ENCODE measurements around the gene RSPH3.
"Not testable (repeated sequence)": the region's sequence is repeated elsewhere in the genome, so short reads cannot be mapped to it uniquely, and the experiment has no call there.

RSPH3 gene

DNA sequence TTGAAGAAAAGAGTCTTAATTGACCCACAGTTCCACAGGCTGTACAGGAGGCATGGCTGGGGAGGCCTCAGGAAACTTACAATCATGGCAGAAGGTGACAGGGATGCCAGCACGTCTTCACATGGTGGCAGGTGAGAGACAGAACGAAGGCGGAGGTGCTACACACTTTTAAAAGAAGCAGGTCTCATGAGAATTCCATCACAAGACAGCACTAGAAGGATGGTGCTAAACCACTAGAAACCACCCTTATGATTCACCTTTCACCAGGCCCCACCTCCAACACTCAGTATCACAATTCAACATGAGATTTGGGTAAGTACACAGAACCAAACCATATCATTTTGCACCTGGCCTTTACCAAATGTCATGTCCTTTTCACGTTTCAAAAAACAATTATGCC, 23.9 kb upstream of the RSPH3 start:
- DNase-seq: no peak

DNA sequence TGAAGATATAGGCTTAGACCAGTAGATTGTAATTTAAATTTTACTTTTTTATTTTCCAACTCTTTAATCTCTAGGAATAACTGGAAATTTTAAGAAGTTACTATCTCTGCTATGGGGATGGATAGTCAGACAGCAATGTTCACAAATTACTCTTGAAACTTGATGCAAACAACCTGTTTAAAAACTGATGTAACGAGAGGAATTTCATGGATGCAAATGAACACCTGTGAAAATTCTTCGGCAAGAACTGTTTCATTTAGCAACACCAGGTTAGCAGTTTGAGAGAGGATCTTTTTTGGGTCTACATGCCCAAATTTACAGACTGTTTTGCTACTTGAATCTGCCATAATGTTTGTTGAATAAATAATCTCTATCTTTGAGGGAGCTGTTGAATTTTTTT, 20.0 kb upstream of the RSPH3 start:
- no peak for DNase-seq

GRCh38 chr6:159017757-159018559, 18.0 kb upstream of the RSPH3 start:
- DNase-seq: peak in 1 of 2 donors; percentile 36

- no peak for DNase-seq
These were observed 14.4 kb upstream of the RSPH3 start for GRCh38 chr6:159014406-159014805.

DNA sequence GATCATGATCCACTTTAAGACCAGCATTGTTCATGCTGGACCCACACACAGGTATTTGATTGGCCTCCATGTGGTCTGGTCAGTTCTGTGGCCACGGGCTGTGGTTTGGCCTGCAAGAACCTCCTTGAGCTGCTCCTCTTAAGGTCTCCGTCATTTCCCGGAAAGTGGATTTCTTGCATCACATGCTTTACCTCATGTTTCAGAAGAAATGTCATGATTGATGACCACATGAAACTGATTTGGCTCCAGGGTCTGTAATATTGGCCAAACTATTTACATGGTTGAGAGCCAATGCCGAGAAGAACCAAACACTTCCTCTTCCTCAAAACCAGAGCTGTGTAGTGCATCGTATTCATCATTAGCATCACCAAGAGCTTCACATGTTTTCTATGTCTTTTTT, 13.2 kb upstream of the RSPH3 start:
- DNase-seq: no peak

DNA sequence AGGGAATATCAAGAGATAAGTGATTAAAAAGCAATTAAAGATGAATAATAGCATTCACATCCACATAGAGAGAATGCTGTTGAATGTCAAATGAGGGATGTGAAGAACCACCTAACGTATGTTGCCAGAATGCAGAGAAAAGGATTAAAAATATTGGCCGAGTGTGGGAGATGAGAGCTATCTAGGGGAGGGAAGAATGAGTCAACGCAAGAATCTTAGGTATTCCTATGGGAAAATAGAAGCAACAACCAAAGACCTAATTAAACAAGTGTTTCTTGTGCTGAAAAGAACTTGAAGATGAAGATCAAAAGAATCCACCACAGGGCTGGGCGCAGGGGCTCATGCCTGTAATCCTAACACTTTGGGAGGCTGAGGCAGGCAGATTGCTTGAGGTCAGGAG, 12.2 kb upstream of the RSPH3 start:
- no peak for DNase-seq

- DNase-seq: not testable (repeated sequence)
These were observed 10.1 kb upstream of the RSPH3 start for GRCh38 chr6:159010037-159010612.

GRCh38 chr6:159008656-159009288, 8.8 kb upstream of the RSPH3 start:
- DNase-seq: peak in 1 of 2 donors; percentile 76

DNA sequence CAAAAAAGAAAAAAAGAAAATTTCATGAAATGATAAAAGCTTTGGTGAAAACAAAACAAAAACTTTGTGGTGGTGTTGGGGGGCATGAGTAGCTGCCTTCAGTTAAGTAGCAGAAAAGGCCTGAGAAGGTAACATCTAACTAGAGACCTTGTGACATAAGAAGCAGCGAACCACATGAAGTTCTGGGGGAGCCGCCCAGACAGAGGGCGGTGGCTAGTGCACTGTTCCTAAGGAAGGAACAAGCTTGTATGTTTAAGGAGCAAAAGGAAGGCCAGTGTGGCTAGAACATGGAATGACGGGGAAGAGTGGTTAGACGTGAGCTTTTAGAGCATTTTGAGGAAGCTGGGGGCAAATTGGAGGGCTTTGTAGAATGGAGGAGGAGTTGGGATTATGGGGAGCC, 7.5 kb upstream of the RSPH3 start:
- DNase-seq: no peak

- DNase-seq: no peak
These were observed 5.4 kb upstream of the RSPH3 start for GRCh38 chr6:159005436-159005835.

GRCh38 chr6:159004592-159004991, 4.6 kb upstream of the RSPH3 start:
- no peak for DNase-seq

- DNase-seq: no peak
These were observed 2.6 kb upstream of the RSPH3 start for GRCh38 chr6:159002432-159003155.

- DNase-seq: no peak
These were observed 792 bp downstream of the RSPH3 start for GRCh38 chr6:158999154-158999665.

DNA sequence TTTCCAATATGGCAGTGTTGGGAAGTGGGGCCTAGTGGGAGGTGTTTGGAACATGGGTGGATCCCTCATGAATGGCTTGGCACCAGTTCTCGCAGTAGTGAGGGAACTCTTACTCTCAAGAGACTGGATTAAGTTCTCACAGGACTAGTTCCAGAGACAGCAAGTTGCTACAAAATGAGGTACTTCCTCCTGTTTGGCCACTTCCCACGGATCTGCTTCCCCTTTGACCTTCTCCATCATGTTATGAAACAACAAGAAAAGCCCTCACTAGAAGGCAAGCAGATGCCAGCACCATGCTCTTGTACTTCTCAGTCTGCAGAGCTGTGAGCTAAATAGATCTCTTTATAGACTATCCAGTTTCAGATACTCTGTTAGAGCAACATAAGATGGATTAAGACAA, 3.1 kb downstream of the RSPH3 start:
- DNase-seq: no peak

- no peak for DNase-seq
These were observed 6.4 kb downstream of the RSPH3 start for GRCh38 chr6:158993639-158994038.

DNA sequence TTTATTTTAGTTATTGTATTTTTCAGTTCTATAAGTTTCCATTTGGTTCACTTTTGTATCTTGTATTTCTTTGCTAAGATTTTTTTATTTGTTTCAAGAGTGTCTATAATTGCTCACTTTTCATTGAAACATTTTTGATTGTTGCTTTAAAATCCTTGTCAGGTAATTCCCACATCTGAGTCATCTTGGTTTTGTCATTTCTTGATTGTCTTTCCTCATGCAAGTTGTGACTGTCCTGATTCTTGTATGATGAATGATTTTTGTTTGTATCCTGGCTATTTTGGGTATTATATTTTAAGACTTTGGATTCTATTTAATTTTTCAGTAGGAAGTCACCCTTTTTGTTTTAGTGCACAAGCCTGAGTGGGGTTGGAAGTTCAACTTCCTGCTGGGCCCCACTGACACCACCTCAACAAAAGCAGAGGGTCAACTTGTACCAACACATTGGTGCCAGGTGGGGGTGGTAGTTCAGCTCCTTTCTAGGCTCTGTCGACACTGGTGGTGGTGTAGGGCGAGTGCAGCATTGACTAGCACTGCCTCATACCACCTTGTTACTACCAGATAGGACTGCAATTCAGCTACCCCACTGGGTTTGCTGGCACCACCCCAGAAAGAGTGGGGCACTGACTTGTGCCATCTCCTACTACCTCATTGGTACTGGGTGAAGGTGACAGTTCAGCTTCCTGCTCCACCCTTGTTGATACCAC, 8.8 kb downstream of the RSPH3 start:
- DNase-seq: no peak

GRCh38 chr6:158989711-158990110, 10.3 kb downstream of the RSPH3 start:
- not testable (repeated sequence) for DNase-seq

- DNase-seq: no peak
These were observed 11.5 kb downstream of the RSPH3 start for GRCh38 chr6:158988477-158988876.

- DNase-seq: no peak
These were observed 12.3 kb downstream of the RSPH3 start for GRCh38 chr6:158987657-158988056.

- no peak for DNase-seq
These were observed 21.2 kb downstream of the RSPH3 start for GRCh38 chr6:158978757-158979156.

- no peak for DNase-seq
These were observed 22.6 kb downstream of the RSPH3 start for GRCh38 chr6:158977382-158977781.

All from CD4-positive, alpha-beta T cell treated with Interleukin-4 for 1 hour (primary cell).